ENCODE measurements around the gene PSMD9. TPM values are rescaled to one million over a fixed set of nuclear protein-coding genes. Genes with fewer than 3 reads are reported as not detected.

Gene PSMD9
- total RNA-seq, 1 experiment from 2014 or later, result 95.1 TPM

DNA sequence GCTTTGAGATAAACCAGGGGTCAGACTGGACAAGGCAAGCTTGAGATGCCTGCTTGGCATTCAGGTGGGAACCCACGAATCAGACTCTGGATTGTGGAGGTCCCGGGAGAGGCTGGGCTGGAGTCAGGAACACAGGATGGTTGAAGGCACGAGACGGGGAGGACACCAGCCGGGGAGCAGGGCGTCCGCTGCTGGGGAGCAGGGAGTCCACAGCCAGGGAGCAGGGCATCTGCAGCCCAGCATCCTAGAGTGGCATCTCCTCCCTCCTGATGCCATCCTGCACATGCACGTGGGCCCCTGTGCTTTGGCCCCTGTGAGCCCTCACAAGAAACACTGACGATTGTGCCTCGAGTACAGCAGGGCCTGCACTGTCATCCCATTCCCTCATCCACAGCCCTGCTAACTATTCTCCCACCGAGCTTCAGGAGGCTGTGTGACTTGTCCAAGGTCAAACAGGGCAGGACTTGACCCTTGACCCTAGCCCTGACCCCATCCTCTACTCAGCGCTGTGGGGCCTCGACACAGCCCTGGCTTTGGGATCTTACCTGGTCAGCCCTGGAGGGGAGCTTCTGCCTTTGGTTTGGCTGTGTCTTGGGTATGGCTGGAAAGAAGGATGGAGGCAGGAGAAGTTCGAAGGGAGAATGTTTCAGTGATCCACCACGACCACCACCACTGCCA, 74.9 kb downstream of the PSMD9 start:
- in situ Hi-C loops (cut with HindIII; ENCODE audit: low pct_unique_long_range_greater_than_20kb, low sequenced_read_pairs), result no loop called here
- DNase-seq (ENCODE audit: low read depth, low spot score), result no peak

DNA sequence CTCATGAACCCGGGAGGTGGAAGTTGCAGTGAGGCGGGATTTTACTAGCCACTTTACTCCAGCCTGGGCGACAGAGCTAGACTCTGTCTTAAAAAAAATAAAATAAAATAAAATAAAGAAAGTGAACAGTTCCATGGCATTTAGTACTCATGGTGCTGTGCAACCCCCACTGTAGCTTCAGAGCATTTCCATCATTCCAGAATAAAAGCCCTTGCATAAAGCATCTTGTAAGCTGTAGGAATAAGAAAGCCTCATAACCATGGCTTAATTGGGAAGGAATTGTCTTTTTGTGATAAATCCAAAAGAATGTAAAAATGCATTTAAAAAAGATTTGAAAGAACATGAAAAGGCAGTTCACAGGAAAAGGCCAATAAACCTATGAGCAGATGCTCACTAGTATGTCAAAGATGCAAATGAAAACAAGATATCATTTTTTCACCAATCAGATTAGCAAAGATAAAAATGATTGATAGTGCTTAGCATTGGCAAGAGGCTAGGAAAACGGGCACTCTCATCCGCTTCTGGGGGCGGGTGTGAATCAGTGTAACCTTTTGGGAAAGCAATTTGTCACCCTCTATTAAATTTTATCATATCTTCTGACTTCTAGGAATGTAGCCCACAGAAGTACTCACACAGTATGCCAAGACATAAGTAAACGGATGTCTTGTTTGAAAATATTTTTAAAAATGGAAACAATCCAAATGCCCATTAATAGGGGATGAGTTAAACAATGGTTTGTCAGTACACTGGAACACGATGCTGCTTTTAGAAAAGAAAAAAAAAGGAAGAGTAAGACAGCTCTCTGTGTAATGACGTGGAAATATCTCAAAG, 76.4 kb downstream of the PSMD9 start:
- peak; percentile 74 for DNase-seq (ENCODE audit: low read depth, low spot score)
- in situ Hi-C loops (cut with HindIII; ENCODE audit: low pct_unique_long_range_greater_than_20kb, low sequenced_read_pairs), result no loop called here

DNA sequence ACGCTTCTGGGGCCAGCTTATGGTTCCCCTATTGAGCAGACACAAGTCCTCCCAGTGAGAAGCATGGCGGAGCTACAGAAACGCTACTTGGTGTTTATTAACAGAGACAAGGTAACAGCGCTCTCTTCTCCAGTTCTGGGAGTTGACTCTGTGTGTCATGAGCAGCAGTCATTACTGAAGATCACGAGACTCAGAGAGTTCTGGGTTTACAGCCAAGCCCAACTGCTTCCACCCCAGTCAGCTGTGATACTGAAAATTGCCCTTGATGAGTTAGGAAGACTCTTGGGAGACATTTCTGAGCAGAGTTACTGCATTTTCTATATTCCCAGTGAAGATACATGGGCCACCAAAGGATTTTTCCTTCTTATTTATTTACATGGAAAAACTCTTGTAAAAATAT, 78.4 kb downstream of the PSMD9 start:
- in situ Hi-C loops (cut with HindIII; ENCODE audit: low pct_unique_long_range_greater_than_20kb, low sequenced_read_pairs), result no loop called here
- peak; percentile 16 for DNase-seq (ENCODE audit: low read depth, low spot score)

Small RNA genes lying within 50 kb of the gene (small RNA-seq; reads per million reads assigned to genes)
- gene AC069503.3, result 0 reads per million in 2 experiments
- gene RF00017, result 0 reads per million in 2 experiments
- gene RNU7-170P, result 0 reads per million in 2 experiments

Other genes with a start within 250 kb of the PSMD9 start
- 0.13 TPM in 1 of 2 replicates, not detected in the other for gene MORN3, start 219.1 kb upstream of the PSMD9 start, total RNA-seq (2014; rRNA removed; shearing (Covaris generic))
- 13.6 and 14.2 TPM in 2 replicates for gene TMEM120B, start 176.0 kb upstream of the PSMD9 start, total RNA-seq (2014; rRNA removed; shearing (Covaris generic))
- 5.3 and 5.7 TPM in 2 replicates for gene RHOF, start 95.1 kb upstream of the PSMD9 start, total RNA-seq (2014; rRNA removed; shearing (Covaris generic))
- gene SETD1B, start 84.8 kb upstream of the PSMD9 start, total RNA-seq (2014; rRNA removed; shearing (Covaris generic)), result 2.0 TPM in 2 replicates
- gene HPD, start 29.9 kb upstream of the PSMD9 start, total RNA-seq (2014; rRNA removed; shearing (Covaris generic)), result not detected in 2 replicates
- 3.3 and 5.3 TPM in 2 replicates for gene CFAP251, start 29.8 kb downstream of the PSMD9 start, total RNA-seq (2014; rRNA removed; shearing (Covaris generic))
- 11.7 and 14.4 TPM in 2 replicates for gene BCL7A, start 133.1 kb downstream of the PSMD9 start, total RNA-seq (2014; rRNA removed; shearing (Covaris generic))
- gene MLXIP, start 190.0 kb downstream of the PSMD9 start, total RNA-seq (2014; rRNA removed; shearing (Covaris generic)), result 16.0 and 16.9 TPM in 2 replicates